COR-L47 (cell line): ENCODE data around the gene AMZ2.
A peak's percentile ranks its signal among the peaks of the same experiment; 100 is the strongest.
"Not testable (repeated sequence)": the region's sequence is repeated elsewhere in the genome, so short reads cannot be mapped to it uniquely, and the experiment has no call there.

ENCODE experiments used
- DNase-seq: peaks from one replicate; lab custom pipeline; 2025; lab: John Stamatoyannopoulos, UW

The AMZ2 gene

GRCh38 chr17:68253426-68253825 lies 5.6 kb downstream of the AMZ2 start:
- not testable (repeated sequence) for DNase-seq

GRCh38 chr17:68255151-68255550 lies 7.3 kb downstream of the AMZ2 start:
- DNase-seq, result no peak

- DNase-seq, result no peak
These were observed 8.1 kb downstream of the AMZ2 start for GRCh38 chr17:68255731-68256538.

- DNase-seq, result not testable (repeated sequence)
These were observed 8.9 kb downstream of the AMZ2 start for GRCh38 chr17:68256701-68257100.

GRCh38 chr17:68257934-68258333 lies 10.1 kb downstream of the AMZ2 start:
- no peak for DNase-seq

- DNase-seq, result not testable (repeated sequence)
These were observed 11.2 kb downstream of the AMZ2 start for GRCh38 chr17:68258890-68259647.

GRCh38 chr17:68259648-68259951 lies 11.8 kb downstream of the AMZ2 start:
- not testable (repeated sequence) for DNase-seq

GRCh38 chr17:68260051-68260762 lies 12.4 kb downstream of the AMZ2 start:
- DNase-seq, result no peak

GRCh38 chr17:68262467-68262866 lies 14.6 kb downstream of the AMZ2 start:
- DNase-seq, result not testable (repeated sequence)

GRCh38 chr17:68263101-68263681 lies 15.3 kb downstream of the AMZ2 start:
- DNase-seq, result not testable (repeated sequence)

- DNase-seq, result not testable (repeated sequence)
These were observed 18.0 kb downstream of the AMZ2 start for GRCh38 chr17:68265833-68266232.

GRCh38 chr17:68273722-68274121 lies 25.9 kb downstream of the AMZ2 start:
- DNase-seq, result no peak

- not testable (repeated sequence) for DNase-seq
These were observed 28.5 kb downstream of the AMZ2 start for GRCh38 chr17:68276339-68276738.

GRCh38 chr17:68277807-68278206 lies 30.0 kb downstream of the AMZ2 start:
- DNase-seq, result no peak

GRCh38 chr17:68281965-68282364 lies 34.1 kb downstream of the AMZ2 start:
- DNase-seq, result not testable (repeated sequence)

- no peak for DNase-seq
These were observed 40.5 kb downstream of the AMZ2 start for GRCh38 chr17:68288375-68288774.

GRCh38 chr17:68288804-68289203 lies 41.0 kb downstream of the AMZ2 start:
- no peak for DNase-seq

- no peak for DNase-seq
These were observed 41.6 kb downstream of the AMZ2 start for GRCh38 chr17:68289473-68289872.

- no peak for DNase-seq
These were observed 42.1 kb downstream of the AMZ2 start for GRCh38 chr17:68289936-68290267.

- peak; percentile 20 for DNase-seq
These were observed 42.6 kb downstream of the AMZ2 start for GRCh38 chr17:68290268-68290954.

- DNase-seq, result peak; percentile 80
These were observed 43.4 kb downstream of the AMZ2 start, which contains the start of the genes ARSG and SLC16A6 for GRCh38 chr17:68290955-68291835. TSS of gene ARSG (plus strand) at chr17:68291495. CDS start at chr17:68307494, 15,999 bp downstream. TSS of gene SLC16A6 (minus strand) at chr17:68291127. CDS start at chr17:68278320, 12,807 bp downstream.
